Uterus (tissue), 4 donors: ENCODE measurements around the gene GALT. TPM values are rescaled to one million over a fixed set of nuclear protein-coding genes. Genes with fewer than 3 reads are reported as not detected.

Experiments
- DNase-seq, 2 donors: peaks; one replicate each; pipeline ENCODE4 v3.0.0-alpha.2; 2019 to 2020
- H3K27ac ChIP-seq, 2 donors: fragments of 200-600 bp; sonication (generic); 1 replicate in 1 of 2; 2 replicates in 1 of 2; pipeline ENCODE4 v1.5.1; 2016 to 2018
- H3K27me3 ChIP-seq, 2 donors: fragments of 200-600 bp; sonication (generic); one replicate each; pipeline ENCODE4 v1.5.1; 2018 to 2019; ENCODE audit warnings: control low read depth in 1 of 2
- H3K36me3 ChIP-seq, 2 donors: fragments of 200-600 bp; sonication (generic); one replicate each; pipeline ENCODE4 v1.5.1; 2019; ENCODE audit warnings: control low read depth in 1 of 2
- H3K4me1 ChIP-seq, 2 donors: fragments of 200-600 bp; sonication (generic); one replicate each; pipeline ENCODE4 v1.5.1; 2018 to 2019; ENCODE audit warnings: control low read depth in 1 of 2
- H3K4me3 ChIP-seq, 2 donors: fragments of 200-600 bp; sonication (generic); 1 replicate in 1 of 2; 2 replicates in 1 of 2; pipeline ENCODE4 v1.5.1; 2018 to 2019; ENCODE audit warnings: mild to moderate bottlenecking in 1 of 2
- H3K9me3 ChIP-seq, 2 donors: fragments of 200-600 bp; sonication (generic); one replicate each; pipeline ENCODE4 v1.5.1; 2019; ENCODE audit warnings: control low read depth in 1 of 2
- POLR2A ChIP-seq, 2 donors: fragments of 450-650 bp; IDR thresholded peaks; one replicate each; pipeline ENCODE4 v1.6.1; 2016; ENCODE audit warnings: antibody characterized with exemption in 2 of 2, mild to moderate bottlenecking in 1 of 2, moderate library complexity in 1 of 2
- intact Hi-C: fragments of 100-400 bp; cut with DNase I; formaldehyde crosslinking; loops from one replicate; pipeline ENCODE4 v1.15.1; 2023; ENCODE audit warnings: low total_unique reads
- total RNA-seq, 4 donors: library from RNA; depleted of rRNA in 3 of 4; stranded (reverse); fragments of >200 nt in 3 of 4; gene quantifications; one replicate each; pipeline versions ENCODE4 v1.1.0 to v1.2.4, GENCODE V29; 2014 to 2023
- TF ChIP-seq, protein P1 (sequence below), 4 experiments: fragments of 200-600 bp in 2 of 4; fragments of 450-650 bp in 2 of 4; sonication (generic) in 2 of 4; IDR thresholded peaks; one replicate each; pipeline ENCODE4 v1.5.1; 2016 to 2019; ENCODE audit warnings: antibody characterized with exemption in 4 of 4, mild to moderate bottlenecking in 2 of 4, moderate library complexity in 1 of 4
- donor health status: DM: yes; HTN: yes; CAD: no.

The GALT gene
- total RNA-seq, 4 donors from 2014 or later, result 4.4 to 82.9 (median 50.7) TPM

DNA sequence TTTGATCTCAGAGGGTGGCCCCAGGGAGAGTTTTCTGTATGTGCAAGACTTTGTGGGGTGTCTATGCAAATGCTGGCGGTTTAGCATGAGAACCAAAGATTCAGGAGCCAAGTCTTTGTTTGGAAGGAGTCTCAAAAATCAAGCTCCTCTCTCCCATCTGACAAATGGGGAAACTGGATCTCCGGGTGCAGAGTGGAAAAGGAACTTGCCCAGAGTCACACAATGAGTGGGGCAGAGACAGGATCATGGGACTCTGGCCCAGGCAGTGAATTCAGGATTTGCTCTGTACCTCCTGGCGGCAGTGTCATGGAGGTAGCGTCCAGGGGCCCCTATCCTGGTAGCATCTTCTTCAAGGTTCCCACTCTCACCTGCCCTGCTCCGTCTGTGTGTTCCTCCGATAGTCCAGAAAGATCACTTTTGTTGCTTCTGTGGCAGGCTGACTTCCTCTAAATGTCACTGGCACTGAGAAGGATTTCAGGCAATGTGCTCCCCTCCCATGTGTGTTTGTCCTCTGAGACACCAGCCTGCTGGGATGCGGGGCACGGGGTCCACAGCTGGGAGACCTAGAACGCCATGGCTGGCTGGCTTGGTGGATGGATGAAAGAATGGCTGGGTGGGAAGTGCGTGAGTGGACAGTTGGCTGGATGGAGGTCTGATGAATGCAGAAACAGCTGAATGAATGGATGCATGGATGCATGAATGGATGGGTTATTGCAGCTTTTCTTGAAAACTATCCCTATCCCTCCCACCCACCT is 41.0 kb downstream of the GALT start:
- no peaks in the 10 kb centered on the region for H3K9me3 ChIP-seq
- no peak for DNase-seq

DNA sequence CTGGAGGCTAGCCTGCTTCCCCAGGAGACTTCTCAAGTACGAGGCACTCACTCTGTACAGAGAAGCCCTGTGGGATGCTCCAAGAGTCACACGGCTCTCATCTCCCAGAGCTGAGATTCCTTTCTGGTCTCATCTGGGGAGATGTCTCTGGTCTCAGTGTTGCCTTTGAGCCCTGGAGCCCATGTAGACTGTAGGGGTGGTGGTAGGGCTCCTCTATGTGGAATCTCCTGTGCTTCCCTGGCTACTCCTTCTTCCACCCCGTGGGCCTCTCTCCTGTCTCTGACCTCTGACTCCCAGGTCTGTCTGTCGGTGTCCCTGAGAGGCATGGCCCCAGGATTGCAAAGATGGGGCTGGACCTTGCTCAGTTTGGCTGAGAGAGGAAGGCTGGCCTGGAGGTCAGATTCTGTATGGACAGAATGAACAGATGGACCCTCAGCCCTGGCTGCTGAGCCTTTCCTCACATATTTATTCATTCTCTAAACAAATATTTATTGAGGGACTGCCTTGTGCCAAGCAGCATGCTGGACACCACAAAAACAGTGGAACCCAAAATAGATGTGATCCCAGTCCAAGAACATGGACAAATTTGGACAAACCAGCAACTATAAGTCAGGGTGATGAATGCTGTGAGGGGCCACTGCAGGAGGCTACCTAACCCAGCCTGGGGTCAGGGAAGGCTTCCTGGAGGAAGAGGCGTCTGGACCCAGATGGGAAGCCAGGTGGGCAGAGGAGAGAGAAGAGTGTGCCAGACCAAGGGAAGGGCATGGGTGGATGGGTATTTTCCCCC is 42.0 kb downstream of the GALT start:
- no peak for TF ChIP-seq POLR2A (IDR thresholded peaks at IDR 0.05)
- H3K36me3 ChIP-seq, result no peaks in the 10 kb centered on the region
- no peak for DNase-seq
- no peak overlapping the region for H3K4me3 ChIP-seq
- no peaks in the 10 kb centered on the region for H3K9me3 ChIP-seq
- H3K27me3 ChIP-seq, result no peaks in the 10 kb centered on the region
- H3K27ac ChIP-seq, result no peak overlapping the region
- H3K4me1 ChIP-seq, result peaks cover 0 to 3% of the 10 kb centered on the region in 2 donors
- intact Hi-C loops, result no loop called here

More for the DNA sequence above, 41.0 kb downstream of the GALT start:
- no peak overlapping the region for H3K4me3 ChIP-seq
- no peaks in the 10 kb centered on the region for H3K36me3 ChIP-seq
- H3K27ac ChIP-seq, result no peak overlapping the region
- H3K27me3 ChIP-seq, result no peaks in the 10 kb centered on the region
- intact Hi-C loops, result no loop called here
- H3K4me1 ChIP-seq, result peaks cover 0 to 3% of the 10 kb centered on the region in 2 donors
- TF ChIP-seq, protein P1, sequence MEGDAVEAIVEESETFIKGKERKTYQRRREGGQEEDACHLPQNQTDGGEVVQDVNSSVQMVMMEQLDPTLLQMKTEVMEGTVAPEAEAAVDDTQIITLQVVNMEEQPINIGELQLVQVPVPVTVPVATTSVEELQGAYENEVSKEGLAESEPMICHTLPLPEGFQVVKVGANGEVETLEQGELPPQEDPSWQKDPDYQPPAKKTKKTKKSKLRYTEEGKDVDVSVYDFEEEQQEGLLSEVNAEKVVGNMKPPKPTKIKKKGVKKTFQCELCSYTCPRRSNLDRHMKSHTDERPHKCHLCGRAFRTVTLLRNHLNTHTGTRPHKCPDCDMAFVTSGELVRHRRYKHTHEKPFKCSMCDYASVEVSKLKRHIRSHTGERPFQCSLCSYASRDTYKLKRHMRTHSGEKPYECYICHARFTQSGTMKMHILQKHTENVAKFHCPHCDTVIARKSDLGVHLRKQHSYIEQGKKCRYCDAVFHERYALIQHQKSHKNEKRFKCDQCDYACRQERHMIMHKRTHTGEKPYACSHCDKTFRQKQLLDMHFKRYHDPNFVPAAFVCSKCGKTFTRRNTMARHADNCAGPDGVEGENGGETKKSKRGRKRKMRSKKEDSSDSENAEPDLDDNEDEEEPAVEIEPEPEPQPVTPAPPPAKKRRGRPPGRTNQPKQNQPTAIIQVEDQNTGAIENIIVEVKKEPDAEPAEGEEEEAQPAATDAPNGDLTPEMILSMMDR (IDR thresholded peaks at IDR 0.05), result no peak
- TF ChIP-seq POLR2A (IDR thresholded peaks at IDR 0.05), result no peak

DNA sequence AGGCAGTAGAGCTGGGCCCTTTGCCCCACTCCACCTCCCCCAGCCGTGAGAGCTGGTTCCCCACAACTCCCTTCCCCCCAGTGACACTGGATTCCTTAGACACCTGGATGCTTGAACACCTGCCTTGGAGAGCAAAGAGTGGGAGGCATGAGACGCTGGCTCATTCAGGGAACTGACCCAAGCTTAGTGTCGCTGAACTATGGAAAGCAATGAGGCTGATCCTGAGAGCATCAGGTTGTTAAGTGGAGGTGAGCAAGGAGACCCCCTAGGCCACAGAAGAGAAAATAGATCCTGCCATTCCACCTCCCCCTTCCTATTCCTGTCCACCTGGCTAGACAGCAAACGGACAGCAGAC is 42.6 kb downstream of the GALT start:
- TF ChIP-seq, protein P1 (IDR thresholded peaks at IDR 0.05), result no peak
- TF ChIP-seq POLR2A (IDR thresholded peaks at IDR 0.05), result no peak
- Histone ChIP-seq H3K36me3 (no peaks in the 10 kb centered on the region), H3K27me3 (no peaks in the 10 kb centered on the region), H3K4me3 (no peak overlapping the region), H3K9me3 (no peaks in the 10 kb centered on the region), H3K27ac (no peak overlapping the region), H3K4me1 (peaks cover 0 to 3% of the 10 kb centered on the region in 2 donors)
- no peak for DNase-seq
- intact Hi-C loops, result no loop called here

DNA sequence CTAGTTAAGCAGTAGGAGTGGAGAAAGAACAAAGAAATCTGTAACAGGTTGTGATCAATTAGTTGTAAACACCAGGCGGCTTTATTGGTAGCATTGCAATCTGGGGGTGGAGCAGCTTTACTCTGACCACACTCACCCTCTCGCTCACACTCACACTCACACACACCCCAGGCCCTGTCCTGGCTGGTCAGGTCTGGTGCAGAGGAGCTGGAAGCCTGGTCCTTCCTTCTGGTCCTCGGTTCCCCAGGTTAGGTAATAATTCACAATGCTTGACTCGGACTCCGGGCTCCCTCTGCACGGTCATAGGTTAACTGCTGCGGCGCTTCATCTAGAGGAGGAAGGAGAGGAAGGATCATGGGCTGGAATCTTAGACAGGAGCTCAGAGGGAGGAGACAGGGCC is 43.0 kb downstream of the GALT start:
- no peaks in the 10 kb centered on the region for H3K36me3 ChIP-seq
- no peaks in the 10 kb centered on the region for H3K9me3 ChIP-seq
- peaks cover 0 to 3% of the 10 kb centered on the region in 2 donors for H3K4me1 ChIP-seq
- no peaks in the 10 kb centered on the region for H3K27me3 ChIP-seq
- no peak for TF ChIP-seq POLR2A (IDR thresholded peaks at IDR 0.05)
- TF ChIP-seq, protein P1 (IDR thresholded peaks at IDR 0.05), result no peak
- H3K4me3 ChIP-seq, result no peak overlapping the region
- intact Hi-C loops, result no loop called here
- DNase-seq, result no peak
- H3K27ac ChIP-seq, result no peak overlapping the region

DNA sequence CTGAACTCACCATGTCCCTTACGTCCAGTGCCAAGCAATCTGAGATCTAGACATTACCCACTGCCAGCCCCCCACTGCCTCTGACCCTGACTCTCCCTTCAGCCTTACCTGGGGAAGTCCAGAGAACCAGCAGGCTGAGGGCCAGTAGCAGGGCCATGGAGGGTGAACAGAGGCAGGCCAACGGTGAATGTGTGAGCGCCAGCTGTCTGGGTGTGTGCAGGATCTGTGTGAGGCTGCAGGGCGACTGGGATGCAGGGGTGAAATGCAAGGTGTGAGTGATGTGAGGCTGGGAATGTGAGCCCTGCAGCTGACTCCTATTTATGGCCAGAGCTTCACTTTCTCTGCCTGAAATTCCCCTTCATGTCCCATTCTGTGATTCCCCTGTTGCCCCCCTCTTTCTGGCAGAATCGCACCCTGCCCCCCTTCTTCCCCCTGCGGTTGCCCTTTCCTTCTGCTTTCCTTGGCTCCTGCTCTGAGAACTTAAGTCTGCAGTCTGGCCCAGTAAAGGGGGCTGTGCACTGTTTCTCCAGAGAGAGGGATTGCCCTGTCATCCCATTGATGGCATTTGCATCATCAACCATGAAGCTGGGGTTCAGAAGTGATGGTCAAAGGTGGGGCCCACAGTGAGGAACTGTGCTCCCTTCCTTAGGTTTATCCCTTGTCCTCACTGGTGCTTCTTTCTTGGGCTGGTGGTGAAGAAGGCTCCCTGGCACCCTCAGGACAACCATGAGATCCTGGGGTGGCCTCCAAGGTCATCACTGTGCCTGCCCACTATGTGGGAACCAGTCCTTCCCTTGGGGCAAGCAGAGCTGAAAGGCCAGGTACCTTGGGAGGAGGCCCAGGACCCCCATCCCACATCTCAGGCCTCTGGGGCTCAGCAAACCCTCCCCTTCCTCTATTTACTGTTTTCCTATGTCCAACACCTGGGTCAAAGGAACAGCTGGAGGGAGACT is 44.8 kb downstream of the GALT start, which contains the start of gene CCL19:
CCL19 (minus strand) TSS at position 294 of the 953 bp plus-strand sequence; CDS start at position 157, 137 bp downstream.
- no peak for DNase-seq
- H3K27ac ChIP-seq, result no peak within 1 kb of the TSS
- H3K27me3 ChIP-seq, result no peaks in the 10 kb centered on the region
- H3K36me3 ChIP-seq, result no peaks in the 10 kb centered on the region
- H3K4me3 ChIP-seq, result no peak within 1 kb of the TSS
- intact Hi-C loops, result no loop called here
- no peaks in the 10 kb centered on the region for H3K9me3 ChIP-seq
- TF ChIP-seq POLR2A (IDR thresholded peaks at IDR 0.05), result no peak
- TF ChIP-seq, protein P1 (IDR thresholded peaks at IDR 0.05), result no peak
- peaks cover 0 to 3% of the 10 kb centered on the region in 2 donors for H3K4me1 ChIP-seq
